ENCODE results near the gene ARHGAP25. TPM values are rescaled to one million over a fixed set of nuclear protein-coding genes. Genes with fewer than 3 reads are reported as not detected.

The ARHGAP25 gene
- total RNA-seq, 1 donor from 2014 or later: 31.8 TPM

GRCh38 chr2:68733365-68733764 is 1.2 kb upstream of the ARHGAP25 start:
- ATAC-seq: no peak
- intact Hi-C loops (cut with DNase I): no loop called here
- Histone ChIP-seq H3K9me3 (no peaks in the 10 kb centered on the region), H3K4me1 (peaks cover 6% of the 10 kb centered on the region), H3K27ac (peak overlapping the region; percentile 82), H3K4me3 (no peak overlapping the region), H3K36me3 (no peaks in the 10 kb centered on the region), H3K27me3 (no peaks in the 10 kb centered on the region)
- no peak for DNase-seq
- TF ChIP-seq, protein P1, sequence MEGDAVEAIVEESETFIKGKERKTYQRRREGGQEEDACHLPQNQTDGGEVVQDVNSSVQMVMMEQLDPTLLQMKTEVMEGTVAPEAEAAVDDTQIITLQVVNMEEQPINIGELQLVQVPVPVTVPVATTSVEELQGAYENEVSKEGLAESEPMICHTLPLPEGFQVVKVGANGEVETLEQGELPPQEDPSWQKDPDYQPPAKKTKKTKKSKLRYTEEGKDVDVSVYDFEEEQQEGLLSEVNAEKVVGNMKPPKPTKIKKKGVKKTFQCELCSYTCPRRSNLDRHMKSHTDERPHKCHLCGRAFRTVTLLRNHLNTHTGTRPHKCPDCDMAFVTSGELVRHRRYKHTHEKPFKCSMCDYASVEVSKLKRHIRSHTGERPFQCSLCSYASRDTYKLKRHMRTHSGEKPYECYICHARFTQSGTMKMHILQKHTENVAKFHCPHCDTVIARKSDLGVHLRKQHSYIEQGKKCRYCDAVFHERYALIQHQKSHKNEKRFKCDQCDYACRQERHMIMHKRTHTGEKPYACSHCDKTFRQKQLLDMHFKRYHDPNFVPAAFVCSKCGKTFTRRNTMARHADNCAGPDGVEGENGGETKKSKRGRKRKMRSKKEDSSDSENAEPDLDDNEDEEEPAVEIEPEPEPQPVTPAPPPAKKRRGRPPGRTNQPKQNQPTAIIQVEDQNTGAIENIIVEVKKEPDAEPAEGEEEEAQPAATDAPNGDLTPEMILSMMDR (IDR thresholded peaks at IDR 0.05): no peak

DNA sequence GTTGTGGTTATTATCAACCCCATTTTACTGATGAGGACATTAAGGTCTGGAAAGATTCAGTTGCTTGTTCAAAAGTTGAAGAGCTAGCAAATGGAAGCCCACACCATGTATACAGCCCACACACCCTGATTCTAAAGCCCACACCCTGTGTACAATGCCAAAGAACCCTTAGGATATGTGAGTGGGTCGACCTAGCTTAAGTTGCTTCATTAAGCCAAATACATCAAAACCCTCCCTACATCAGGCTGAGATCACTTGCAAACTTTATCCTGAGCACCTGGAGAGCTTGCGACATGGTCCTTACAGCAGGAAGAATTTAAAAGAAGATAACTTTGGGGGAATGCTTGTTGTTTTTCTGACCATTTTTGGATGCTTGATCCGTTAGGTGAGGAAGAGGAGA is 435 bp upstream of the ARHGAP25 start:
- intact Hi-C loops (cut with DNase I): no loop called here
- Histone ChIP-seq H3K27me3 (no peaks in the 10 kb centered on the region), H3K4me1 (peaks cover 6% of the 10 kb centered on the region), H3K9me3 (no peaks in the 10 kb centered on the region), H3K36me3 (no peaks in the 10 kb centered on the region), H3K27ac (peak overlapping the region; percentile 82), H3K4me3 (peak overlapping the region; percentile 47)
- TF ChIP-seq, protein P1 (IDR thresholded peaks at IDR 0.05): no peak
- DNase-seq (no peak), ATAC-seq (no peak)

DNA sequence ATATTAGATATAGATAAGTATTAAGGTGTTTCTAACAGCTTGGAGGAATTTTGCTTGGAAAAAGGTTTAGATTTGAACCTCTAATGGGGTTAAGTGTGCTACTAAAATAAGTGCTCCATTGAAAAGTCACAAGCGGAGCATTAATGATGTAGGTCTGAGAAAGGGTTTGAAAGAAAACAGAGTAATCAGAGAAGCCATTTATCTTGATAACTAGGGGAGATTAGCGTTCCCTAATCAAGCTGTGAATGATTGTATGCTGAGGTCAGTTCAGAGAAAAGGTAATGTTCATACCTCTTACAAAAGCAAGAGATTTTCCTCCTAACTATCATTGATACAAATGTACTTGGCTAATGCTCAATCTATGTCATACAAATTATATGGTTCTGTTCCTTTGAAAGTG is 1.5 kb downstream of the ARHGAP25 start:
- intact Hi-C loops (cut with DNase I): no loop called here
- ATAC-seq (no peak), DNase-seq (no peak)
- Histone ChIP-seq H3K4me1 (peaks cover 9% of the 10 kb centered on the region), H3K27me3 (no peaks in the 10 kb centered on the region), H3K36me3 (no peaks in the 10 kb centered on the region), H3K4me3 (peak overlapping the region; percentile 47), H3K27ac (peak overlapping the region; percentile 82), H3K9me3 (no peaks in the 10 kb centered on the region)
- TF ChIP-seq, protein P1 (IDR thresholded peaks at IDR 0.05): no peak

- ATAC-seq (peak; percentile 59), DNase-seq (no peak)
- Histone ChIP-seq H3K27ac (peak overlapping the region; percentile 59), H3K4me1 (peaks cover 25% of the 10 kb centered on the region), H3K4me3 (peak overlapping the region; percentile 47), H3K36me3 (no peaks in the 10 kb centered on the region), H3K9me3 (no peaks in the 10 kb centered on the region), H3K27me3 (no peaks in the 10 kb centered on the region)
- intact Hi-C loops (cut with DNase I): no loop called here
- TF ChIP-seq, protein P1 (IDR thresholded peaks at IDR 0.05): no peak
These were observed 3.1 kb downstream of the ARHGAP25 start for GRCh38 chr2:68737711-68738110.

DNA sequence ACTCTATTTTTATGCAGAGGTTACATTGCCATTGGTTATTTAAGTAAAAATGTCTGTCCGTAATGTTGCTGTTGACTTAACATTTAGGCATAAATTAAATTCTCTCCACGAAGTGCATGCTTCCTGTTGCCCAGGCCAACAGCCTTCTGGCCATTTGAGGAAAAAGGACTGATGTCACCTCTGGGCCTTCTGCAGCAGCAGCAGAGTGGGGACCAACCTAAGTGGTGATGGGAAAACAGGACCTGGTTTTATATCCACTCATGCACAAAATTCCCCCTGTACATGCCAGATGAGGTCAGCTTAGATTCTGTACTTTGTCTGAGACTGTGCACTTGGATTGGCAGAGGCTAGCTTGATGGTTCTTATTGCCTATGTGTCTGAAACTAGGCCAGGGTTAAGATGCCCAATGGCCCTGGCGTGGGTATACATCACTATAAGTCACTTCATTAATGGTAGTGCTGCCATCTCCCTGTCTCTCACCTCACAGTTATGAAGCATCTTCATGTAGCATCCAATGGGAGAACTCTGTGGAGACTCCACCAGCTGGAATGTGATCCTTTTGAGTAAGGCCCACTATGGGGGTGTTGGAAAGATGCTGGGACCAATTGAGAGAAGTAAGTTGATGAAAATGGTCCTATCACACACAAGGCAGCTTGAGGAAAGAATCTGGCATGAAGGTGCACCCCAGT is 4.4 kb downstream of the ARHGAP25 start:
- Histone ChIP-seq H3K9me3 (no peaks in the 10 kb centered on the region), H3K36me3 (no peaks in the 10 kb centered on the region), H3K27me3 (no peaks in the 10 kb centered on the region), H3K4me3 (no peak overlapping the region), H3K4me1 (peaks cover 35% of the 10 kb centered on the region), H3K27ac (peak overlapping the region; percentile 12)
- DNase-seq: no peak
- TF ChIP-seq, protein P1 (IDR thresholded peaks at IDR 0.05): no peak
- intact Hi-C loops (cut with DNase I): no loop called here
- ATAC-seq: no peak

All from upper lobe of right lung (tissue), 1 donor.